ENCODE data around the gene GOLGA6L7. TPM values are rescaled to one million over a fixed set of nuclear protein-coding genes. Genes with fewer than 3 reads are reported as not detected.

GOLGA6L7 gene
- total and polyA plus RNA-seq, 11 donors = not detected

GRCh38 chr15:28895146-28895545, 46.7 kb upstream of the GOLGA6L7 start:
- ATAC-seq (no peak), DNase-seq (no peak)
- 87 to 93% (median 88%) methylated on average over 10 to 13 of the region's 13 CpGs for WGBS, 4 donors
- intact Hi-C loops (cut with DNase I) = no loop called here
- H3K4me3 ChIP-seq = no peak overlapping the region
- H3K36me3 ChIP-seq = no peaks in the 10 kb centered on the region
- no peaks in the 10 kb centered on the region for H3K4me1 ChIP-seq
- no peaks in the 10 kb centered on the region for H3K9me3 ChIP-seq
- TF ChIP-seq CTCF (IDR thresholded peaks at IDR 0.05) (no peak), POLR2A (IDR thresholded peaks at IDR 0.05) (no peak)
- H3K27ac ChIP-seq = no peak overlapping the region
- no peaks in the 10 kb centered on the region for H3K27me3 ChIP-seq

GRCh38 chr15:28894631-28895030, 46.2 kb upstream of the GOLGA6L7 start:
- Histone ChIP-seq H3K4me1 (no peaks in the 10 kb centered on the region), H3K9me3 (no peaks in the 10 kb centered on the region), H3K27ac (no peak overlapping the region), H3K27me3 (no peaks in the 10 kb centered on the region), H3K36me3 (no peaks in the 10 kb centered on the region), H3K4me3 (no peak overlapping the region)
- TF ChIP-seq POLR2A (IDR thresholded peaks at IDR 0.05) (no peak), CTCF (IDR thresholded peaks at IDR 0.05) (no peak)
- 83 to 89% (median 88%) methylated on average over 13 of the region's 13 CpGs for WGBS, 4 donors
- intact Hi-C loops (cut with DNase I) = no loop called here
- ATAC-seq (no peak), DNase-seq (no peak)

GRCh38 chr15:28892789-28893610, 44.6 kb upstream of the GOLGA6L7 start:
- no peak for TF ChIP-seq CTCF (IDR thresholded peaks at IDR 0.05)
- TF ChIP-seq POLR2A (IDR thresholded peaks at IDR 0.05) = no peak

GRCh38 chr15:28891588-28891987, 43.1 kb upstream of the GOLGA6L7 start:
- Histone ChIP-seq H3K36me3 (no peaks in the 10 kb centered on the region), H3K27ac (no peak overlapping the region), H3K9me3 (no peaks in the 10 kb centered on the region), H3K4me3 (no peak overlapping the region), H3K27me3 (peaks cover 3 to 17% (median 6%) of the 10 kb centered on the region in 9 donors), H3K4me1 (peaks cover 0 to 4% (median 0%) of the 10 kb centered on the region in 12 donors)
- intact Hi-C loops (cut with DNase I) = no loop called here
- ATAC-seq = no peak
- no peak for DNase-seq
- 87 to 94% (median 93%) methylated on average over 6 of the region's 6 CpGs for WGBS, 4 donors
- TF ChIP-seq POLR2A (IDR thresholded peaks at IDR 0.05) (no peak), CTCF (IDR thresholded peaks at IDR 0.05) (no peak)

More at GRCh38 chr15:28892789-28893610, 44.6 kb upstream of the GOLGA6L7 start:
- ATAC-seq (no peak), DNase-seq (no peak)
- intact Hi-C loops (cut with DNase I) = no loop called here
- no peaks in the 10 kb centered on the region for H3K9me3 ChIP-seq
- peaks cover 0 to 4% (median 0%) of the 10 kb centered on the region in 9 donors for H3K27me3 ChIP-seq
- no peaks in the 10 kb centered on the region for H3K4me1 ChIP-seq
- H3K4me3 ChIP-seq = no peak overlapping the region
- 56 to 73% (median 64%) methylated on average over 12 of the region's 12 CpGs for WGBS, 4 donors
- no peaks in the 10 kb centered on the region for H3K36me3 ChIP-seq
- no peak overlapping the region for H3K27ac ChIP-seq

Data from heart left ventricle (tissue), 16 donors.